ENCODE data around the gene PDE10A.

PDE10A gene

GRCh38 chr6:165678429-165678828 is 15.4 kb upstream of the PDE10A start:
- no peak for DNase-seq (ENCODE audit: low spot score)

- DNase-seq (ENCODE audit: low spot score): no peak
These were observed 14.1 kb upstream of the PDE10A start for GRCh38 chr6:165677091-165677490.

GRCh38 chr6:165676435-165677068 is 13.5 kb upstream of the PDE10A start:
- no peak for DNase-seq (ENCODE audit: low spot score)

- DNase-seq (ENCODE audit: low spot score): no peak
These were observed 12.1 kb upstream of the PDE10A start for GRCh38 chr6:165675120-165675519.

- no peak for DNase-seq (ENCODE audit: low spot score)
These were observed 11.4 kb upstream of the PDE10A start for GRCh38 chr6:165674155-165675029.

- DNase-seq (ENCODE audit: low spot score): no peak
These were observed 8.3 kb upstream of the PDE10A start for GRCh38 chr6:165671222-165671768.

- DNase-seq (ENCODE audit: low spot score): no peak
These were observed 5.9 kb upstream of the PDE10A start for GRCh38 chr6:165668951-165669350.

GRCh38 chr6:165665384-165665672 is 2.3 kb upstream of the PDE10A start:
- DNase-seq (ENCODE audit: low spot score): no peak

GRCh38 chr6:165664559-165665383 is 1.7 kb upstream of the PDE10A start:
- peak; percentile 19 for DNase-seq (ENCODE audit: low spot score)

GRCh38 chr6:165663736-165664558 is 906 bp upstream of the PDE10A start:
- DNase-seq (ENCODE audit: low spot score): no peak

- DNase-seq (ENCODE audit: low spot score): peak; percentile 24
These were observed 315 bp upstream of the PDE10A start for GRCh38 chr6:165663377-165663735.

GRCh38 chr6:165662041-165662748 is 846 bp downstream of the PDE10A start:
- DNase-seq (ENCODE audit: low spot score): peak; percentile 20

GRCh38 chr6:165661664-165662025 is 1.4 kb downstream of the PDE10A start:
- DNase-seq (ENCODE audit: low spot score): peak; percentile 26

GRCh38 chr6:165660857-165661663 is 2.0 kb downstream of the PDE10A start:
- DNase-seq (ENCODE audit: low spot score): no peak

- no peak for DNase-seq (ENCODE audit: low spot score)
These were observed 2.8 kb downstream of the PDE10A start for GRCh38 chr6:165659945-165660856.

- no peak for DNase-seq (ENCODE audit: low spot score)
These were observed 4.5 kb downstream of the PDE10A start for GRCh38 chr6:165658395-165659058.

- DNase-seq (ENCODE audit: low spot score): no peak
These were observed 5.7 kb downstream of the PDE10A start for GRCh38 chr6:165657325-165657680.

- DNase-seq (ENCODE audit: low spot score): no peak
These were observed 6.3 kb downstream of the PDE10A start for GRCh38 chr6:165656581-165657324.

Measured in AG08396 (cell line).